Measurements from ENCODE around the gene PGRMC2. TPM values are rescaled to one million over a fixed set of nuclear protein-coding genes. Genes with fewer than 3 reads are reported as not detected.

PGRMC2 gene
- polyA plus RNA-seq, 3 donors = 6.3 to 13.9 (median 7.3) TPM

DNA sequence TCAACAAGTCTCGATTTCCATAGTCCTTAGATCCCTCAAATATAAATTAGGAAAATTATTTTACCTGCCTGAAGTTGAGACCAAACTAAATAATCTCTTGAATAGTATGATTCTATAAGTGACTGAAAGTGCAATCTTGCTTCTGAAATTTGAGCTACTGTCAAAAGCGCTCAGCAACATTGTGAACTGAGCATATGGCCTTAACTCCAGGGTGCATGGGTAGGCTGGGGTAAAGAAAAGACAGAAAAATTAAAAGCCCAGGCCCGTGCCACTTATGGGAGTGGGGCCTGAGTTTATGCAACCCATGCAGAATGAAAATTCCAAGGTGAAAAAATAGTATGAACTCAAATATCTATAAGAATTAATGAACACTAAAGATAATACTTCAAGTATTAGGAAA, 9.8 kb downstream of the PGRMC2 start:
- Histone ChIP-seq H3K79me2 (ENCODE audit: insufficient read depth, low read length) (peaks cover 52% of the 10 kb centered on the region), H3K9ac (ENCODE audit: insufficient read depth, low read length, poor library complexity, severe bottlenecking) (no peak overlapping the region), H3K4me1 (ENCODE audit: control insufficient read depth in 1 of 2, insufficient read depth in 2 of 2, low read length in 2 of 2) (peaks cover 3 to 8% of the 10 kb centered on the region in 2 donors), H3K27ac (ENCODE audit: low read depth in 1 of 2, low read length in 2 of 2) (no peak overlapping the region), H3K9me3 (replicated peaks in 1 of 2; ENCODE audit: control insufficient read depth in 1 of 2, insufficient read depth in 1 of 2, low read length in 2 of 2) (no peaks in the 10 kb centered on the region), H3K27me3 (ENCODE audit: control insufficient read depth in 2 of 2, insufficient read depth in 2 of 2, low read length in 2 of 2) (no peaks in the 10 kb centered on the region), H3K36me3 (replicated peaks in 1 of 2; ENCODE audit: control insufficient read depth in 1 of 2, insufficient read depth in 2 of 2, low read length in 2 of 2) (no peaks in the 10 kb centered on the region), H3K4me3 (replicated peaks in 1 of 3; ENCODE audit: low read depth in 2 of 3, low read length in 3 of 3) (no peak overlapping the region), H4K20me1 (ENCODE audit: insufficient read depth, low read length) (no peaks in the 10 kb centered on the region), H2AFZ (ENCODE audit: insufficient read depth, low read depth, low read length, poor library complexity, severe bottlenecking) (no peak overlapping the region), H3K4me2 (replicated peaks; ENCODE audit: extremely low read depth, low read length, poor library complexity, severe bottlenecking) (no peak overlapping the region)
- Mint-ChIP-seq H3K4me1 (peaks cover 14% of the 10 kb centered on the region), H3K9me3 (no peaks in the 10 kb centered on the region), H3K27ac (no peak overlapping the region), H3K36me3 (peaks cover 3 to 14% of the 10 kb centered on the region in 2 donors), H3K27me3 (ENCODE audit: low read depth in 3 of 3) (no peaks in the 10 kb centered on the region), H3K4me3 (no peak overlapping the region)
- no peak for DNase-seq
- intact Hi-C loops (cut with micrococcal nuclease) = no loop called here
- TF ChIP-seq, protein P1, sequence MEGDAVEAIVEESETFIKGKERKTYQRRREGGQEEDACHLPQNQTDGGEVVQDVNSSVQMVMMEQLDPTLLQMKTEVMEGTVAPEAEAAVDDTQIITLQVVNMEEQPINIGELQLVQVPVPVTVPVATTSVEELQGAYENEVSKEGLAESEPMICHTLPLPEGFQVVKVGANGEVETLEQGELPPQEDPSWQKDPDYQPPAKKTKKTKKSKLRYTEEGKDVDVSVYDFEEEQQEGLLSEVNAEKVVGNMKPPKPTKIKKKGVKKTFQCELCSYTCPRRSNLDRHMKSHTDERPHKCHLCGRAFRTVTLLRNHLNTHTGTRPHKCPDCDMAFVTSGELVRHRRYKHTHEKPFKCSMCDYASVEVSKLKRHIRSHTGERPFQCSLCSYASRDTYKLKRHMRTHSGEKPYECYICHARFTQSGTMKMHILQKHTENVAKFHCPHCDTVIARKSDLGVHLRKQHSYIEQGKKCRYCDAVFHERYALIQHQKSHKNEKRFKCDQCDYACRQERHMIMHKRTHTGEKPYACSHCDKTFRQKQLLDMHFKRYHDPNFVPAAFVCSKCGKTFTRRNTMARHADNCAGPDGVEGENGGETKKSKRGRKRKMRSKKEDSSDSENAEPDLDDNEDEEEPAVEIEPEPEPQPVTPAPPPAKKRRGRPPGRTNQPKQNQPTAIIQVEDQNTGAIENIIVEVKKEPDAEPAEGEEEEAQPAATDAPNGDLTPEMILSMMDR (IDR thresholded peaks at IDR 0.05) = no peak
- WGBS (ENCODE audit: insufficient coverage) = 100% methylated on average over 1 of the region's 3 CpGs

DNA sequence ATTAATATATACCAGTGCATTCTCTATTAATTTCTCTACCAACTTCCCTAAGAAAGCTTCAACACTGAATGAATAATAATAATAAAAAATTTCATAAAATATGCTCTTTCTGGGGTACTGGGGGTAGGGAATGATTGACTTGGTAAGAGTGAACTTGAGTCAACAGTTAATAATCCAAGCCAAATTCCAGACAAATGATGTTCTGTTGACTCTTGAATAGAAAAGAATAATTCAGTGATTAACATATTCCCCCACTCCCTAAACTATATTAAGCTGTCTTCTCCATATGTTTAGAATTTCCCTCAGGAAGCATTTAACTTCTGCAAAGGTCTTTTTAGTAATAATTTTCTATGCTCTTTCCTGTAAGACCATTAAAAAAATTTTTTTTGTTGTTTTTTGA, 12.3 kb downstream of the PGRMC2 start:
- intact Hi-C loops (cut with micrococcal nuclease) = no loop called here
- no peaks in the 10 kb centered on the region for H3K9me3 Mint-ChIP-seq
- Histone ChIP-seq H3K27ac (ENCODE audit: low read depth in 1 of 2, low read length in 2 of 2) (no peak overlapping the region), H3K4me3 (replicated peaks in 1 of 3; ENCODE audit: low read depth in 2 of 3, low read length in 3 of 3) (no peak overlapping the region), H3K9me3 (replicated peaks in 1 of 2; ENCODE audit: control insufficient read depth in 1 of 2, insufficient read depth in 1 of 2, low read length in 2 of 2) (no peaks in the 10 kb centered on the region), H3K4me1 (ENCODE audit: control insufficient read depth in 1 of 2, insufficient read depth in 2 of 2, low read length in 2 of 2) (peaks cover 3 to 8% of the 10 kb centered on the region in 2 donors), H3K27me3 (ENCODE audit: control insufficient read depth in 2 of 2, insufficient read depth in 2 of 2, low read length in 2 of 2) (no peaks in the 10 kb centered on the region), H4K20me1 (ENCODE audit: insufficient read depth, low read length) (no peaks in the 10 kb centered on the region), H3K36me3 (replicated peaks in 1 of 2; ENCODE audit: control insufficient read depth in 1 of 2, insufficient read depth in 2 of 2, low read length in 2 of 2) (peaks cover 16 to 20% of the 10 kb centered on the region in 2 donors), H2AFZ (ENCODE audit: insufficient read depth, low read depth, low read length, poor library complexity, severe bottlenecking) (no peak overlapping the region), H3K9ac (ENCODE audit: insufficient read depth, low read length, poor library complexity, severe bottlenecking) (no peak overlapping the region), H3K4me2 (replicated peaks; ENCODE audit: extremely low read depth, low read length, poor library complexity, severe bottlenecking) (no peak overlapping the region), H3K79me2 (ENCODE audit: insufficient read depth, low read length) (peaks cover 44% of the 10 kb centered on the region)
- H3K27ac Mint-ChIP-seq = no peak overlapping the region
- H3K27me3 Mint-ChIP-seq (ENCODE audit: low read depth in 3 of 3) = no peaks in the 10 kb centered on the region
- no peak overlapping the region for H3K4me3 Mint-ChIP-seq
- TF ChIP-seq, protein P1 (IDR thresholded peaks at IDR 0.05) = no peak
- peaks cover 12% of the 10 kb centered on the region for H3K4me1 Mint-ChIP-seq
- H3K36me3 Mint-ChIP-seq = peaks cover 16 to 30% of the 10 kb centered on the region in 2 donors
- DNase-seq = no peak

All from CD14-positive monocyte (primary cell).